GM12873 (cell line): Measurements from ENCODE around the gene RASD2.

ENCODE experiments used
- CTCF ChIP-seq: IDR thresholded peaks from 2 replicates; pipeline ENCODE4 v1.5.1; 2012; ENCODE audit warnings: low read depth, mild to moderate bottlenecking, moderate library complexity, low read length, control low read depth; ENCODE audit not compliant: insufficient read depth; ENCODE audit errors: missing control alignments

Gene RASD2

DNA sequence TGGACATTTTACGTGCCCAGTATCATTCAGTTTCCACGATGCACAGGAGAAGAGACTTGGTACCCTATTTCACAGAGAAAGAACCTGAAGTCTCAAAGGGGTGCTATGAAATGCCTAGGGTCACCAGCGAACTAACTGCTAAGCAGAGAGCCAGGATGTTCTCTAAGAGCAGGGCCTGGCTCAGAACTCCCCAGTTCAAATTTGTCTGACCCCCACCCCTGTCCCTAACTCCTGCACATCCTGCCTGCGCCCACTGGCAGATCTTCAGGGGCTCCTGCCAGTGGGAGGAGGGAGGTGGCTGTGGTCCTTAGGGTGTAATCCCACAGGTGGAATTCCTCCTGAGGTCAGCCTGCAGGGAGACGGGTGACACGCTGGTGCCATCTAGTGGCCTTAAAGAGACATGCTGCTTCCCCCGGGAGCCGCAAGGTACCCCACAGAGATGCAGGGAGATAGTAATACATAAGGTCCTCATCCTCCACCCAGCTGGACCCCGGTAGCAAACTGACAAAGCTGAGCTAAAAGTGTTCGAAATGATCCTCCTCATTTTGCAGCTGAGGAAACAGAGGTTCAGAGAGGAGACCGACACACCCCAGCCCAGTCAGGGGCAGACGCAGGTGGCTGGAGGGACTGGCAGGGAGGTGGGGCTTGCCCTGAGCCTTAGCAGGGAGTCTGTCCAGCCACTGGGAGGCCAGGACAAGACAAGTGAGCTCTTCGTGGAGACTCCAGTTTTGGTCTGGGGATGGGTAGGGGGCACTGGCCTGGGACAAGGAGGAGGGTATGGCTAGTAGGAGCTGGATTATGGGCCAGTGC, 42.4 kb downstream of the RASD2 start:
- TF ChIP-seq CTCF, result peak; percentile 94

GRCh38 chr22:35586771-35587170, 46.1 kb downstream of the RASD2 start:
- no peak for TF ChIP-seq CTCF

DNA sequence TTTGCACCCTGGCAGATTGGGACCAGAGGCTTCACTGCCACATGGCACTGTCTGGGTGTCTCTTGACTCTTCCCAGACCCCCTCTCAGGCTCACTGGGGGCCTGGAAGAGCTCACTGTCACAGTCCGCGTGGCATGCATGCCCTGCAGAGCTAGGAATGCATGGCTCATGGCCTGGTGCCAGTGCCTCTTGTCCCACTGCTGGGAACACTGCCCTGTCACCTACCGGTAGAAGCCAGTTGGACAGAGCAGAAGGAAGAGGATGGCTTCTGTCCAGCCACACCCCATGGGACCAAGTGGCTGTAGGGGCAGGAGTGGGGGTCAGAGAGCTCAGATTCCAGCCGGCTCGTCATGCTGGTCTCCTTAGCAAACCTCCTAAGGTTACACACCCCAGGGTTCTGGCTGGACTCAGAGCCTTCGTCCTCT, 46.8 kb downstream of the RASD2 start:
- TF ChIP-seq CTCF, result no peak

DNA sequence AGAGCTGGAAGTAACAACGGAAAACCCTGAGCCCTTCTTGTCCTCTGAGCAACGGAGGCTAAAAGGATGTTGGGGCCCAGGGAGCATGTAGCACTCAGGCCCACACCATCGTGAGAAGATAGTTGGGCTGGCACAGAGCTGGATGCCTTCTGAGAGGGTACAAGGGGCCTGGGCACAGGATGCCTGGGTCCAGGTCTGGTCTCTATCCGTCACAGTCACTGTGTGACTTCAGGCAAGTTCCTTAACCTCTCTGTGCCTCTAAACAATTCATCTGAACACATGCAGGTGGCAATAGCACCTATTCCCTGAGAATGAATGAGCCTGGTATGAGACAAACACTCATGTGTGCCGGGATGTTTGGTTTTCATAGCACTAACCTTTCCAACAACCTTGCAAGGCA, 47.3 kb downstream of the RASD2 start:
- TF ChIP-seq CTCF, result no peak

GRCh38 chr22:35589071-35589755, 48.6 kb downstream of the RASD2 start:
- TF ChIP-seq CTCF, result no peak

GRCh38 chr22:35589756-35590093, 49.1 kb downstream of the RASD2 start:
- no peak for TF ChIP-seq CTCF

DNA sequence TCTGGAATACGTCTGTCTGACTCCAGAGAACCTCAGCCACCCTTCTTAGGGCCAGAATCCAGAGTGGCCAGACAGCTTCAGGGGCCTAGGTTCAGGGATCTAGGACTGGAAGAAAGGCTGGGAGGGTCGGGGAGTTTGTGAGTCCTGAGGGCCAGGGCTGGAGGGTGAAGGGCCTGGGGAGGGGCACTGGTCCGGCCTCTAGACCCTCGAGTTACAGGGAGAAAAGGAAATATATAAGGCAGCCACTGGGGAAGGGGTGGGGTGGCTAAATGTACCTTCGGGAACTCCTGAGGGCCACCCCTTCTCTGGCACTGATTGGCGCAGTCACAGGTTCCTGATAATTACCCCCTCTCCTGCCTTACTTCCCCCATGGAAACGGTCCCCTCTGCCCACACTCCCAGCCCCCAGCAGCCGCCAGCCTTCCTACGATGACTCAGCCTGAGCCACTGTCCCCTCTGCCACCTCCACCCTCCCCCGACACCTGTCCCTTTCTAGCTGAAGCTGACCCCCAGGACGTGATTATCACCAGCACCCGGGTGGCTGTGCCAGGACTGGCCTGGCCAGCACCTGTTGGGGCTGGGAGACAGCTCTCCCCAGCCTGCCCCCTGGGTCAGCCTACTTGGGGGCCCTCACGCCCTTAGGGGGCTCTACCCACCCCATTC, 50.1 kb downstream of the RASD2 start:
- no peak for TF ChIP-seq CTCF
